IPS-NIHi7 (cell line): ENCODE data around the gene AKNA.

Experiments used
- DNase-seq: peaks from one replicate; pipeline ENCODE4 v3.0.0; 2012; ENCODE audit warnings: mixed read lengths; ENCODE audit errors: extremely low spot score

The AKNA gene

DNA sequence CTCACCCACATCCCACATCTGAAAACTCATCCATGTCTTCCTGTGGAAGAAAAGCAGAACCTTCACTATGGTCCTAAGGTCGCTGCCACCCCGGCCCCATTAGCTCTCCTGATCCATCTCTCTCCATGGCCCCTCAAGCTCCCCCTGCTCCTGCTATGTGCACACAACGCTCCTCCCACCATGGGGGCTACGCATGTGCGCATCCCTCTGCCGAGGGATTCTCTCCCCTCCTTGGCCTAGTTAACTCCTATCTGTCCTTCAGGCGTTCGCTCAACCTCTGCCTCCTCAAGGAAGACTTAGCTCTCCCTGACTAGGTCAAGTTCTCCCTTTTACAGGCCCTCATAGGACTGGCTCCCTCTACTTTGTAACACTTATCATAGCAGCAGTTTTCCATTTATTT, 9.8 kb downstream of the AKNA start:
- no peak for DNase-seq

DNA sequence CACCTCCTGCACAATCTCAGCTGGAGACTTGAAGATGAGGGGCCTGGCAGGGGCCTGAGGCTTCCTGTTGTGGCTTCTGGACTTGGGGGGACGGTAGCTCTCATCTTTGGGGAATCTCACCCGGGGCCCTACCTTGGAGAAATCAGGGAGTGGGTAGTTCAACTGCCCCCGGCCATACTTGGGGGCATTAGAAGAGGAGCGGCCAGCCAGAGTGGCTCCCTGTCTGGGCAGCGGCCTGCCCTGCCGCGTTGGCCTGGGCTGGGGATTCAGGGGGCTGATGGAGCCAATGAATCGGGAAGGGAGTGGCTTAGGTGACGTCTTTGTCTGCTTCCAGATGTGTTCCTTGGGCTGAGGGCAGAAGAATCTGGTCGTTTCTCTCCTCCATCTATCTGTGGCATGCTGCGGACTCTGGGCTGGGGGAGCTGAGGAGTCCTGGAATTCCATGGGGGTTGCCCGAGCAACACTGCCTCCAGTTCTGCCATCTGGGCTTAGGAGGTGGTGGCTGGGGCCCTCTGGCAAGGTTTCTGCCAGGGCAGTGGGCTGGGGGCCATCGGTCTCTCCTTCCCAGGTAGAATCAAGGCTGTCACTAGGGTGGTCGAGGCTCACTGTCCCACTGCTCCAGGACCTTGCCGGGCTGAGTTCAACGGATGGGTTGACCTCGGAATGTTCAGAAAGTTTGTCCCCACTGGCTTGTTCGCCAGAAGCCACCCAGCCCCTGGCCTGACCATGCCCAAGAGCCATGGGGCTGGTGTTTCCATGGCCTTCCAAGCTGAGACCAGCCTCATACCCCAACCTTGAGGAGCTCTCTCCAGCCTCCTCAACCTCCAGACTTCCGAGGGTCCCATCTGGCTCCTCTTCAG, 11.0 kb downstream of the AKNA start:
- no peak for DNase-seq

DNA sequence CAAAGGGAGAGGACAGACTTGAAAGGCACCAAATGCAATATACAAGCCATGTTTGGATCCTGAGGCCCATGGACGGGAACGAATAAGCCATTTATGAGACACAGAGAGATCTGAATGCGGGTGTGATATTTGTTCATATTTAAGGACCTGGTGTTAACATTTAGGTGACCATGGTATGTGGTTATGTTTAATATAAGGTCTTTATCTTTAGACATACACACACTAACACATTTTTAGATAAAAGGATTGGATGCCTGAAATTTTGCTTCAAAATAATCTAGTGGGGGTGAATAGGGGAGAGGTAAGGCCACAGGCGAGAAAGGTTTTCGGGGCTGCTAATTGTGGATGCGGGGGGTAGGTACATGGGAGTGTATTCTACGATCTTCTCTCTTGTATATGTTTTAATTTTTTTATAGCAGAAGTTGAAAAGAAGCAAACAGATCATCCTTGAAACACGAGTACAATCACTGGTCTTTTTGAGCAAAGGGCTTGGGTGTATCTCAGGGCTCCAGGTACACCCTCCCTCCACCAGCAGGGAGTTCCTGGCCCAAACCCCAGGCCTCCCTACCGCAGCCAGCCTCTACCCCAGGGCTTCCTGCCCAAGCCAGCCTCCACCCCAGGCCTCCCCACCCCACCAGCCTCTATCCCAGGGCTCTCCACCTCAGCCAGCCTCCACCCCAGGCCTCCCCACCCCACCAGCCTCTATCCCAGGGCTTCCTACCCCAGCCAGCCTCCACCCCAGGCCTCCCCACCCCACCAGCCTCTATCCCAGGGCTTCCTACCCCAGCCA, 12.2 kb downstream of the AKNA start:
- DNase-seq: no peak

DNA sequence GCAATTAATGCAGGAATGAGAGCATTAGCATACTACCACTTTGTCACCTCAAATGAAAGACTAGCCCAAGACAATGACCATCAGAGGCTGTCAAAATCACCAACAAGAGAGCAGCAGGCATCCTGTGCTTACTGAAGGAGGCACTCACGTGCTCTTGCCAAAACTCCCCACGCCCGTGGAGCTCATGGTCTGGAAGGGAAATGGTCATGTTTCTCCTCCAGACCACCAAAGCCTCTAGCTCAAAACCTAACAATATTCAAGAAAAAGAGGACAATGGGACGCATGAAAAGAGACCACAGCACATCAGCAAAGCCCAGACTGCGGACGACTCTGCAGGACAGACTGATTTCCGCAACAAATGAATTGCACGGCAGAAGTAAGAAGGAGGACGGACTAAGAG, 12.8 kb downstream of the AKNA start:
- DNase-seq: no peak

DNA sequence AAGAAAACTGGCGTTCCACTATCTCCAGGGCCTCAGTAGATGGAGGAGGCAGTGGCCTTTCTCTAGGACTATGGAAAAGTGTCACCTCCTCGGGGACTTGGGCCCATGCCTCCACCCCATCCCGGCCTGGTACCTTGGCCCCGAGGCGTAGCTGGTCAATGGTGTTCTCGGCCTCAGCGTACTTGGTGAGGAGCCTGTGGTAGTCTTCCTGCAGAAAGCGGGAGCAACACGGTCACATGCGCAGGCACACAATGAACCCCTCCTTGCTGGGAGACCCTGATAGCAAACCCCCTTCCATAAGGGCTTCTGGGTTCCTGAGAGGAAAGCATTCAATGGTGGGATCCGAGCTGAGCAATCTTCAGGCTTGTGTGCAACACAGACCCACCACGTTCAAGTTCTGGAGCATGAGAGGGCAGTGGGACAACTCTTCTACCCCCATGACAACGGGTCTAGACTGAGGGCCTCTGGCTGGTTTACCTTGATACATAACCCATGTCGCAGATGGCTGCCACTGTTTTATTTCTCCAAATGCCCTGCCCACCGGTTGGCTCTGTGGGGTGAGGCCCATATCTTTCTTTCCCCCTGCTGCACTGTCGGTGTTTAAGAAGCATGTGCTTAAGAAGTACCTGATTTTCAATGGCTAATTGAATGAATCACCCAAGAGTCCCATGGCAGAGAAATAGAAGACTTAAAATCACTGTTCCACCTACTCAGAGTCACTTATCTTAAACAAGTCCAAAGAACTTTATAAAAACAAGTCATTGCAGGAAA, 13.6 kb downstream of the AKNA start:
- no peak for DNase-seq

DNA sequence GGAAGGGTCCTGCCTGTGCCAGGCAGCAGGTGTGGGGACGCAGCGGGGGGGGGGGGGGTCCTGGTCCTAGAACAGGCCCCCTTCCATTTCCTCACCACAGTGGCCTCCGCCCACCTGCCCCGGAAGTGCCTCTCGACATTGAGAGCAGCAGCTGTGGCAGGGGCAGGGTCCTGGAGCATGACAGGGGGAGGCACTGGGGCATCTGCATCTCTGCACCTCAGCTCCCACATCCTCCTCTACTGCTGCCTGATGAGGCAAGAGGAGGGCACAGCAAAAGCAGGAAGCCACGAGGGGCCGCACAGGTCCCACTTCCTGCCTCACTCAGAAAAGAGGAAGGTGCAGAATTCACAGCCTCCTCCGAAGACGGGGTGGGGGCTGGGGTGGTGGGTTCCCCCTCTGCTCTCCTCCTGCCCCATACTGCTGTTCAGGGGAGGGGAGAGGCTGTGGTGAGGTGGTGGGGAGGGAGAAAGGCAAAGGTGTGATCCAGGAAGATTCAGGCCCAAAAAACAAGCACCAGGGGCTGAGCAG, 14.8 kb downstream of the AKNA start:
- DNase-seq: no peak

DNA sequence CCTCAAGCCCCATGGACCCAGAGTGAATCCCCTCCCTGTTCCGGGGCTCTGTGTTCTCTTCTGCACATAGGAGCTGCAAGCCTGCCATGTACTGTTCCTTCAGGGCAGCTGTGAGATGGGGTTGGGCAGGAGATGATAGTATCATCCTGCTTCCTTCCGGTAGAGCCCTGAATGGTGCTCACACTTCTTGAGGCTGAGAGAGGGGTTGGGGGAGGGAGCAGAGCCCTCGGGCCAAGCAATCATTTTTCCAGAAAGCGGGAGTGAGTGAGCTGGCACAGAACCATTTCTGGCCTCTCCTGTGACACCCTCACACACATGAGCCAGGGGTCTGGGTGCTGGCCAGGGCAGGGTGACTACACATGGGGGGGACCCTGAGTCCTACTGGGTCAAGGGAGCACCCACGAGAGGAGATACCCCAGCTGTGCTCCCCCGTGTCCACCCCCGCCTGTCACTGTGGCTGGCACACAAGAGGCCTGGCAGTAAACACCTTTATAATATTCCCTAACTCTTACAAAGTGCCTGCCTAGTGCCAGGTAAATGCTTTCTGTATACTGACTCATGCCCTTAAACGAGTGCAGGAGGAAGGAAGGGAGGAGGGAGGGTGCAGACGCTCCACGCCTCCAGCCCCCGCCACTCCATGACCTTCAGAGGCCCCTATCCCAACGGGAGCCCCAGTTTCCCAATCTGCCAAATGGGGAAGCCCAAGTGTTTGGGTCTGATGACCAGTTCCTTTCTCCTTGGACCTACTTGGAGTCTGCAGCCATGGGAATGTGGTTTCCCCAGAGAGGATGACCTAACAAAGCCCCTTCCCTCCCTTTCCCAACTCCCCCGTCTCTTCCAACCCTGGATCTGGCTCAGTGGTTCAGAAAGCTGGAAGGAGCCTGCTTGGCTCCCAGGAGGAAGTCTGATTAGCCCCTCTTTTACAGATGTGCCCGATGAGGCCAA, 15.5 kb downstream of the AKNA start:
- DNase-seq: no peak

DNA sequence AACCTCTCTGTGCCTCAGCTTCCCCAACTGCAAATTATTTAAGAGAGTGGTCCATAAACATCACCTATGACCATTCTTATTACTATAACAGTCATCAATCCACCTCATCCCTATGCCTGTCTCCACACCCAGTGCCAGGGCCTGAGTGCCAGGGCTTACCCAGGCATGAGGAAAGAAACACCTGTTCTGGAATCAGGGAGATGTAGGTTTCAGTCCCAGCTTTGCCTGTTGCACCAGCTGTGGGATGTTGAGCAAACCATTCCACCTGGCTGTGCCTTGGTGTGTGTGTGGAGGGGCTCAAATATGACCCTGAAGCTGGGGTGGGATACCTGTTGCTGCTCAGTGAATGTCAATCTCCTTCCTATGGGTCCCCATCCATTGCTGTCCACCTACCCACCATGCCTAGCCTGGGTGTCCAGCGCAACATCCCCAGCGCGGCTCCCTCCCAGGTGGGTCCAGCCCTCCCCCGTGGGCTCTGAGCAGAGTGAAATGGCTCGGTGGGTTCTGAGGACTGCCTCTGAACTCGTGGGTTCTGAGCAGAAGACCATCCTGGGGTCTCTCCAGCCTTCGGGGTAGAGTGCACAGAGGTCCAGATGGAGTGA, 16.3 kb downstream of the AKNA start:
- DNase-seq: no peak

DNA sequence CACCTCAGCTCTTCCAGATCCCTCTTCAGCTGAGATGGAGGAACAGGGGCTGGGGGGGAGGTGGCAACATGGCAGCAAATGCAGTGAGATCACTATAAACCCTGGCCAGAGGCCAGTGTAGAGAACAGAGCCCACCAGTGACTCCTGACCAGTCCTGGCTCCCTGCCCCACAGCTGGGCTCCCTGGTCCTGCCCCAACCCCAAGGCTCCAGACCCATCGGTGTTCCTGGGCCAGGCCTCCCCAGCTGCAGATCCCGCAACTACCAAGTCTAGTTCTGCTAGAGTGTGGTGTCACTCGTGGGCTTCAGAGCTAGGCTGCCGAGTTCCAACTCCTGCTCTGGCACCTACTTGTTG, 16.8 kb downstream of the AKNA start:
- no peak for DNase-seq

DNA sequence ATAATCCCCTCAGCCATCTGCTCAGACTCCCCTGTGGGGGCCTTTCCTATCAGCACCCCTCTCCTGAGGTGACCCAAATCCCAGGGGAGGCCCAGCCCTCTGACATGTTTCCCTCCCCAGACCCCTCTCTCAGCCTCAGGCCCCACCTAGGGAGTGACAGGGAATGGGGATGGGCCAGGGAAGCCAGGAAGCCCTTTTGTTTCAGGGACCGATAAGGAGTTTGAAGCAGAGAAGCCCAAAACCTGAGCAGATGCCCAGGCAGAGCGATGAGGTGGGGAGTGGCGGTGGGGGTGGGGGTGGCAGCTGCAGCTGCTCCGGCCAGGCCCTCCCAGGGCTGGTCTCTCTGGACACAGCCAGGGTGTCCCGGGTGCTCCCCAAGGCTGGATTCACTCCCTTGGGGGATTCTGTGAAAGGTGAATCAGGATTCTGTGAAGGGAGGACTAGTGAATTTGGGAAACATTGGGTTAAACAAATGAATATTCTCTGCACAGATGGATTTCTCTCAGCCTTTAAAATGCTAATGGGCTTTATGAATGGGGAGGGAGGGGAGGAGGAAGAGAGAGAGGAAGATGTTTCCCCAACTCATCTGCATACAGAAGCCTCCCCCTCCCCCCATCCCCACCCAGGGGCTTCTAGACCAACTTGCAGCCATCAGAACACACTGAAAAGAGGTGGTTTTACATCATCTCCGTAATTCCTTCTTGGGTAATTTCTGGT, 17.4 kb downstream of the AKNA start:
- peak; percentile 69 for DNase-seq

DNA sequence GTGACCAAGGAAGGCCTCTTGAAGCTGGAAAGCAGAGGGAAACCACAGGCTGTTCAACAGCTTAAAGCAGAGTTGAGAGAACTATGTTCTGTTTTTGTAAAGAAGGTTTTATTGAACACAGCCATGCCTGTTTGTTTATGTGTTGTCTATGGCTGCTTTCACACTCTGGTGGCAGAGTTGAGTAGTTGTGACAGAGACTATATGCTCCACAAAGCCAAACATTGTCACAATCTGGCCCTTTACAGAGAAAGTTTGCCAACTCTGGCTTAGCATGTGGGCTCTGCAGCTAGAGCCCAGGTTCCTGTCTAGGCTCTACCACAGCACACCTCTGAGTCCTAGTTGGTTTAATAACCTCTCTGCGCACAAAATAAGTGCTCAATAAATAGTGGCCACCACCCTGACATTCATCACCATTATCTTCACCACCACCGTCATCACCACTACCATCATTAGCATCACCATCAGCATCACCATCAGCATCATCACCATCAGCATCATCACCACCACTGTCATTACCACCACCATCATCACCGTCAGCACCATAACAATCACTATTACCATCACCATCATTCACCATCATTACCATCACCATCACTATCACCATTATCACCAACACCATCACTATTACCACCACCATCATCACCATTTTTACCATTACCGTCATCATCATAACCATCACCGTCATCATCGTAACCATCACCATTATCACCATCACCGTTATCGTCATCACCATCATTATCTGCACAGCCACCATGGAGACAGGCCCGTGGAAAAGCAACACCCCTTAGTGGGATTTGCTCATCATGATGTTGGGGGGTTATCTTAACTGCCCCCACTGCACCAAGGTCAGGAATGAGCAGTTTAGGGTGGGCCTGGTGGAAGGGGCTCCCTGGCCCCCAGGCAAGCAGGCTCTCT, 18.3 kb downstream of the AKNA start:
- DNase-seq: no peak

DNA sequence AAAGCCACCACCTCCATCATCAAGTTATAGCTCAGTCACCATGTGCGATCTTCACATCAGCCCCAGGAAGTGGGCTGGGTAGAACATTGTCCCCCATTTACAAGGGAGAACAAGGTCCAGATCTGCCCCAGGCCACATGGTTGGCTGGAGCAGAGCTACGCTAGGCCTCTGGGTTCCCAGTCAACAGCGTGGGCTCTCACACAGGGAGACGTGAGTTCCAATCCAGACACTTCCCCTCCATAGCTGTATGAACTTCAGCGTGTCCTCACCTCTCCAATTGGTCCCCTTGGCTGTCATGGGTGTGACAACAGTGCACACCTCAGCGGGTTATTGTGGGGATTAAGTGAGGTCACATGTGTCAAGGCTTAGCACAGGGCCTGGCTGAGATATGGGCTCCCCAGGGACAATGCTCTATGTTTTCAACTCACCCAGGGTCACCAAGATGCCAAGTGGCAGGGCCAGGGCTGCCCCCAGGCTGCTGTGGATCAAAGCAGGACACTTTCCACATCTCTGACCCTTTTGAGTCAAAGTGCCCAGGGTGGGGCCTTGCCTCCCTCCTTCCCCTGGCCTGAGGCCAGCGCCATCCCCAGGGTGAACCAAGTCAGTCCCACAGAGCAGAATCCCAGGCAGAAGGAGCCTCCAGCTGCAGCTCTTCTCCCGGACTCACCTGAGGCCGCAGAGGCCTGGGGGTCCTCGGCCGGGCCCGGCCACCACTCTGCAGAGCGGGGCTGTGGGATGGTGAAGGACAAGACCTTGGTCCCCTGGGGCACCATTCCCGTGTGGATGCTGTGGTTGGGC, 19.8 kb downstream of the AKNA start:
- no peak for DNase-seq

DNA sequence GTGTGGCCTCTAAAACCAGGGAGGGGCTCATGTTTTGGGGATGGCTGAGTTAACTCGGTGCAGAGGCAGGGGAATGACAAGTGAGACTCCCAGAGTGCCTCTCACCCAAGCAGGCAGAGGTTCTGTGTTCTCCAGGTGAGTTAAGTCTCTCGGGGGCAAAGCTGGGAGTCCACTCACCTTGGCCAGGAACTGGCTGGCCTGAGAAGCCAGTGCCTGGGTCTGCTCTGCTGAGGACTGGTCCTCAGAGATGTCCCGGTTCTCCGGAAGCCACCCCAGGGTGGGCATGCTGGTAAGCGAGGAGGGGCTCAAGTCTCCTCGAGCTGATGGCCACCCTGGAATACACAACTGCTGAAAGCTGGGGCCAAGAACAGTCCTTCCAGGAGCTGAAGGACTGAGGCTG, 20.4 kb downstream of the AKNA start:
- no peak for DNase-seq

DNA sequence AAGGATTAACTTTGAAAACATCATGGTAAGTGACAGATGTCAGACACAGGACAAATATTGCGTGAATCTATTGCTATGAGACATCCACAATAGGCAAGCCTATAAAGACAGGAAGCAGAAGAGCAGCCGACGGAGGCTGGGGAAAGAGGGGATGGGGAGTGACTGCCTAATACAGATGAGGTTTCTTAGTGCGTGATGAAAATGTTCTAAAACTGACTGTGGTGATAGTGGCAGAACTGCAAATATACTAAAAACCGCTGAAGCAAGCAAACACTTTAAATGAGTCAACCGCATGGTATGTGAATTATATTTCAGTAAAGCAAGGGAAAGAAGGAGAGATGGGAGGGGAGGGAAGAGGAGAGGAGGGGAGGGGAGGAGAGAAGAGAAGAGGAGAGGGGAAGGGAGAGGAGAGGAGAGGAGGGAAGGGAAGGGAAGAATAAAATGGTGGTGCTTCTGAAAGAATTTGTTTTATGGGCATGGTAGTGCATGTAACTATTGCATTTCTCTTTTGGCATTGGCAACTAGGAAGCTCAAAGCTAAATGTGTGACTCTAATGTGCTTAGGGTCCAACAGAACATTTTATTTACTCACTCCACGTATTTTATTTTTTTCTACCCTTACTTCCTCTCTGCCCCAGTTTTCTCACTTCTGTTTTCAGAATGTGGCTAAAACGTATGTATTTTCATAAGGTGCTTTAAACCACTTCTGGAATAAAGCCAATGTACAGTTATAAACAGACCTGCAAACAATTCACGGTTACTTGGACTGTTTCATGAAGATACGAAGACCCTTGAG, 21.3 kb downstream of the AKNA start:
- DNase-seq: no peak

DNA sequence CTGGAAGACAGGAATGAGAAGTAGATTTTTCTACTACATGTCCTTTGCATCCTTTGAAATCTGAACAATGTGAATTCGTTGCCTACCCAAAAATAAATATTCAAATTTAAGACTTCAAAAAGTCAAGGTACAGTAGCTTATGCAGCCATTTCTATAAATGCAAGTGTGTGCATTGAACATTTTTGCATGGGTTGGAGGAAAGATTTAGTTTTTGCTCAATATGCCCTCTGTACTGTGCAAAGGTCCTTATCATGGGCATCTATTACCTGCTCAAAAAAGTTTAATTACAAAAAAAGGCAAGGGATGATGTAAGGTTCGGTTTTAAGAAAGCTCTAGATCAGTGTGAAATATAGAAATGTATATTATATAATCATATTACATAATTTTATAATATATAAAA, 22.6 kb downstream of the AKNA start:
- no peak for DNase-seq

DNA sequence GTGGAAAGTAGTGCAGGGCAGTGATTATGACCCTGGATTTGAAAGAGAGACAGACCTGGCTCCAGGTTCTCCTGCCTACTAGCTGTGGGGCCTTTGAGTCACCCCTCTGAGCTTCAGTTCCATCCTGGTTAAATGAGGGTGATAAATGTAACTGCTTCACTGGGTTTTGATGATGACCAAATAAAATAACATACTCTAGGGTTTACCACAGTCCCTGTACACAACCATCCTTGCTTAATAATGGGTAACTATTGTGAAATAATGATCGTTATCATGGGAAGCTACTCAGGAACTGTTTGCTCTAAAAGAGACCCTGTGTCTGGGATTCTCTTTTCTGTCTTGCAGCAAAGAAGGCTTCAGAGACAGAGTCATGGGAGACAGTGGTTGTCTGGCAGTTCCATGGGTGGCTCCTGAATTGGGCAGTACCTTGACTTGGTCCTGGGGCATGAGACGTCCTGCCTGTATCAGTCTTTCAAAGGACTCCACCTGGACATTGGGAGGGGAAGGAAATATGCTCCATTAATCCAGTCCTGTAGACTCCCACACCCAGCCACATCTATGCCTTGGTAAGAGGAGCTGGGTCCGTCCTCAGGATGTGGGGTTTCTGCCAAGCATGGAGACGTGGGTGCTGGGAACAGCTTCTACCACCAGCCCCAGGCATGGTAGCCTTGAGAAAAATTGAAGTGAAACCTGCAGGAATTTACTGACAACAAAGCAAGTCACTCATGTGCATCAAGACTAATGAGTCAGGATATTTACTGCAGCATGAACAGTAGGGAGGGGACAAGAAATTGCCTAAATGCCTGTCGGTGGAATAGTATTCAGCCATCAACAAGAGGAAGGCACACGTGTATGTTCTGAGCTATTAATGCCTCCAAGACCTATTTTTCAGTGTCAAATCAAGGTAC, 23.4 kb downstream of the AKNA start:
- no peak for DNase-seq
